ENCODE measurements around the gene GLA.

The GLA gene

DNA sequence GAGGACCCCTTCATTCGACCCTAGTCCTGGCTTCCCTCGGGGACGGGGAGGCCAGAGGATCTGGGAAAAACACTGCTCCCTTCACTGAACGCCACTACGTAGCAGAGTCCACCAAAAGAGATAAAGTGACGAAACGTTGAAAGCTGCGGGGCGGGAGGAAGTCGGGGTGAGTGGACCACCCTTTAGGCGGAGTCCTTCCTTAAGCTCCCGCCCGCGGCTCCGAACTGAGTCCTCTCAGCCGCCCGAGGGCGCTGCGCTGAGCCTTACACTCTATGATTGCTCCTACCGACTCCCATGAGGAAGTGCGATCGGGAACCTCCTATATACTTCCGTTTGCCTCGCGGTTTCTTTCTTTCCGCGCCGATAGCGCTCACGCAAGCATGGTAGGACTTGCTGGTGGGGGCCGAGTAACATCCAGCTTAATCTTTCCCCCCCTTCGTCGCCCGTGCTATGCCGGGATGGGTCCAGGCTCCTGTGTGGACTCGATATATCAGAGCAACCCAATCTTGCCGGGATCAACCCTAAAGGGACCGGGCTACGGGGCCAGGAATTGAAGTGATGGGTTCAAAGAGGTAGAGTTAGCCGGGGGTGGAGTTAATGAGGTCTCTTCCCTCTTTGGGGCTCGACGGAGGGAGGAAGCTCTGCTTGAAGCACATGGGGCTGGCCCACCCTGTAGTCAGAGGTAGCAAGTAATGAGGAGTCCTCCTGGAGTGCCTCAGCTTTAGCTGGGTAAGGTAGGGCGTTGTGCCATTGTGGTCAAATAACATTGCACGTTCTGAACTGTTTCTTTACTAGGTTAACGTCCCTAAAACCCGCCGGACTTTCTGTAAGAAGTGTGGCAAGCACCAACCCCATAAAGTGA lies 16.8 kb downstream of the GLA start, which contains the start of gene RPL36A (continued):
- TF ChIP-seq ZNF626 (tag by site-specific recombination; IDR thresholded peaks at IDR 0.05) (no peak), ZNF561 (tag by site-specific recombination; IDR thresholded peaks at IDR 0.05; ENCODE audit: borderline replicate concordance) (peak; percentile 87; the same call in 1 of the 2 replicates), ZSCAN5A (tag by site-specific recombination; IDR thresholded peaks at IDR 0.05) (0 out of 2 replicates have a peak, but pooled peaks have one; percentile 27), PRDM1 (tag by site-specific recombination; IDR thresholded peaks at IDR 0.05) (no peak), ZBTB10 (tag by site-specific recombination; IDR thresholded peaks at IDR 0.05) (peak; percentile 74; the same call in 1 of the 2 replicates), ZNF610 (tag by site-specific recombination; IDR thresholded peaks at IDR 0.05; ENCODE audit: borderline replicate concordance) (0 out of 2 replicates have a peak, but pooled peaks have one; percentile 63), ZNF501 (tag by site-specific recombination; IDR thresholded peaks at IDR 0.05) (peak; percentile 91), ZNF174 (tag by site-specific recombination; IDR thresholded peaks at IDR 0.05) (no peak), YY1 (tag by site-specific recombination; IDR thresholded peaks at IDR 0.05) (peak; percentile 64), ZXDB (tag by site-specific recombination; IDR thresholded peaks at IDR 0.05) (peak; percentile 90), ZNF248 (tag by site-specific recombination; IDR thresholded peaks at IDR 0.05) (no peak), WT1 (tag by site-specific recombination; IDR thresholded peaks at IDR 0.05) (peak; percentile 15; the same call in 1 of the 2 replicates), ZNF560 (tag by site-specific recombination; IDR thresholded peaks at IDR 0.05; ENCODE audit: borderline replicate concordance) (no peak), ZNF266 (tag by site-specific recombination; IDR thresholded peaks at IDR 0.05; ENCODE audit: low read depth) (no peak), ZBTB6 (tag by site-specific recombination; IDR thresholded peaks at IDR 0.05) (no peak), ZNF394 (tag by site-specific recombination; IDR thresholded peaks at IDR 0.05; ENCODE audit: borderline replicate concordance) (peak; percentile 62; the same call in 1 of the 2 replicates), ZNF433 (tag by site-specific recombination; IDR thresholded peaks at IDR 0.05; ENCODE audit: low read depth) (no peak), GLI2 (tag by site-specific recombination; IDR thresholded peaks at IDR 0.05; ENCODE audit: borderline replicate concordance, low read depth) (no peak), SP2 (tag by site-specific recombination; IDR thresholded peaks at IDR 0.05) (peak; percentile 85)
- TF ChIP-seq, protein P1, sequence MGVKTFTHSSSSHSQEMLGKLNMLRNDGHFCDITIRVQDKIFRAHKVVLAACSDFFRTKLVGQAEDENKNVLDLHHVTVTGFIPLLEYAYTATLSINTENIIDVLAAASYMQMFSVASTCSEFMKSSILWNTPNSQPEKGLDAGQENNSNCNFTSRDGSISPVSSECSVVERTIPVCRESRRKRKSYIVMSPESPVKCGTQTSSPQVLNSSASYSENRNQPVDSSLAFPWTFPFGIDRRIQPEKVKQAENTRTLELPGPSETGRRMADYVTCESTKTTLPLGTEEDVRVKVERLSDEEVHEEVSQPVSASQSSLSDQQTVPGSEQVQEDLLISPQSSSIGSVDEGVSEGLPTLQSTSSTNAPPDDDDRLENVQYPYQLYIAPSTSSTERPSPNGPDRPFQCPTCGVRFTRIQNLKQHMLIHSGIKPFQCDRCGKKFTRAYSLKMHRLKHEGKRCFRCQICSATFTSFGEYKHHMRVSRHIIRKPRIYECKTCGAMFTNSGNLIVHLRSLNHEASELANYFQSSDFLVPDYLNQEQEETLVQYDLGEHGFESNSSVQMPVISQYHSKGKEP (tag by site-specific recombination; IDR thresholded peaks at IDR 0.05) = peak; percentile 56; the same call in 1 of the 2 replicates
- TF ChIP-seq, protein P2, sequence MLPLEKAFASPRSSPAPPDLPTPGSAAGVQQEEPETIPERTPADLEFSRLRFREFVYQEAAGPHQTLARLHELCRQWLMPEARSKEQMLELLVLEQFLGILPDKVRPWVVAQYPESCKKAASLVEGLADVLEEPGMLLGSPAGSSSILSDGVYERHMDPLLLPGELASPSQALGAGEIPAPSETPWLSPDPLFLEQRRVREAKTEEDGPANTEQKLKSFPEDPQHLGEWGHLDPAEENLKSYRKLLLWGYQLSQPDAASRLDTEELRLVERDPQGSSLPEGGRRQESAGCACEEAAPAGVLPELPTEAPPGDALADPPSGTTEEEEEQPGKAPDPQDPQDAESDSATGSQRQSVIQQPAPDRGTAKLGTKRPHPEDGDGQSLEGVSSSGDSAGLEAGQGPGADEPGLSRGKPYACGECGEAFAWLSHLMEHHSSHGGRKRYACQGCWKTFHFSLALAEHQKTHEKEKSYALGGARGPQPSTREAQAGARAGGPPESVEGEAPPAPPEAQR (tag by site-specific recombination; IDR thresholded peaks at IDR 0.05) = no peak; the same call in 1 of the 2 replicates
- TF ChIP-seq, protein P3, sequence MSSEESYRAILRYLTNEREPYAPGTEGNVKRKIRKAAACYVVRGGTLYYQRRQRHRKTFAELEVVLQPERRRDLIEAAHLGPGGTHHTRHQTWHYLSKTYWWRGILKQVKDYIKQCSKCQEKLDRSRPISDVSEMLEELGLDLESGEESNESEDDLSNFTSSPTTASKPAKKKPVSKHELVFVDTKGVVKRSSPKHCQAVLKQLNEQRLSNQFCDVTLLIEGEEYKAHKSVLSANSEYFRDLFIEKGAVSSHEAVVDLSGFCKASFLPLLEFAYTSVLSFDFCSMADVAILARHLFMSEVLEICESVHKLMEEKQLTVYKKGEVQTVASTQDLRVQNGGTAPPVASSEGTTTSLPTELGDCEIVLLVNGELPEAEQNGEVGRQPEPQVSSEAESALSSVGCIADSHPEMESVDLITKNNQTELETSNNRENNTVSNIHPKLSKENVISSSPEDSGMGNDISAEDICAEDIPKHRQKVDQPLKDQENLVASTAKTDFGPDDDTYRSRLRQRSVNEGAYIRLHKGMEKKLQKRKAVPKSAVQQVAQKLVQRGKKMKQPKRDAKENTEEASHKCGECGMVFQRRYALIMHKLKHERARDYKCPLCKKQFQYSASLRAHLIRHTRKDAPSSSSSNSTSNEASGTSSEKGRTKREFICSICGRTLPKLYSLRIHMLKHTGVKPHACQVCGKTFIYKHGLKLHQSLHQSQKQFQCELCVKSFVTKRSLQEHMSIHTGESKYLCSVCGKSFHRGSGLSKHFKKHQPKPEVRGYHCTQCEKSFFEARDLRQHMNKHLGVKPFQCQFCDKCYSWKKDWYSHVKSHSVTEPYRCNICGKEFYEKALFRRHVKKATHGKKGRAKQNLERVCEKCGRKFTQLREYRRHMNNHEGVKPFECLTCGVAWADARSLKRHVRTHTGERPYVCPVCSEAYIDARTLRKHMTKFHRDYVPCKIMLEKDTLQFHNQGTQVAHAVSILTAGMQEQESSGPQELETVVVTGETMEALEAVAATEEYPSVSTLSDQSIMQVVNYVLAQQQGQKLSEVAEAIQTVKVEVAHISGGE (tag by site-specific recombination; conservative IDR thresholded peaks at IDR 0.05; ENCODE audit: low read depth) = peak; percentile 92

Data from HEK293 (cell line).